ENCODE data around the gene CAPZB.

The CAPZB gene

GRCh38 chr1:19450811-19451515, 34.4 kb downstream of the CAPZB start:
- TF ChIP-seq CTCF (conservative IDR thresholded peaks at IDR 0.05; ENCODE audit: low read depth, low read length), result no peak
- no peak overlapping the region for H3K4me3 ChIP-seq (ENCODE audit: low read depth, low read length)
- peak; percentile 95 for DNase-seq (ENCODE audit: low read depth)

DNA sequence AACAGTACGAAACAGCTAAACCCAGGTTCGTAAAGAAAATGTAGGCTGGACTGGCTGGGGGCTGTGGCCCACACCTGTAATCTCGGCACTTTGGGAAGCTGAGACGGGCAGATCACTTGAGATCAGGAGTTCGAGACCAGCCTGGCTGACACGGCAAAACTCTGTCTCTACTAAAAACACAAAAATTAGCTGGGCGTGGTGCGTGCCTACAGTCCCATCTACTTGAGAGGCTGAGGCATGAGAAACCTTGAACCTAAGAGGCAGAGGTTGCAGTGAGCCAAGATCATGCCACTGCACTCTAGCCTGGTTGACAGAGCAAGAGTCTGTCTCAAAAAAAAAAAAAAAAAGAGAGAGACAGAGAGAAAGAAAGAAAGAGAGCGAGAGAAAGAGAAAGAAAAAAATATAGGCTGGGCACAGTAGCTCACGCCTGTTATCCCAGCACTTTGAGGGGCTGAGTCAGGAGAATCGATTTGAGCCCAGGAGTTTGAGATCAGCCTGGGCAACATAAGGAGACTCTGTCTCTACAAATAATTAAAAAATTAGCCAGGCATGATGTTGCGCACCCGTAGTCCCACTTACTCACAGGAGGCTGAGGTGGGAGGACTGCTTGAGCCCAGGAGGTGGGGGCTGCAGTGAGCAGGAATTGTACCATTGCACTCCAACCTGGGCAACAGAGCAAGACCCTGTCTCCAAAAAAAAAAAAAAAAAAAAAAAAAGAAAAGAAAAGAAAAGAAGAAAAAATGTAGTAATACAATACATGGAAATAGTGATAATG, 35.7 kb downstream of the CAPZB start:
- no peak for DNase-seq (ENCODE audit: low read depth)
- H3K4me3 ChIP-seq (ENCODE audit: low read depth, low read length), result no peak overlapping the region
- no peak for TF ChIP-seq CTCF (conservative IDR thresholded peaks at IDR 0.05; ENCODE audit: low read depth, low read length)

DNA sequence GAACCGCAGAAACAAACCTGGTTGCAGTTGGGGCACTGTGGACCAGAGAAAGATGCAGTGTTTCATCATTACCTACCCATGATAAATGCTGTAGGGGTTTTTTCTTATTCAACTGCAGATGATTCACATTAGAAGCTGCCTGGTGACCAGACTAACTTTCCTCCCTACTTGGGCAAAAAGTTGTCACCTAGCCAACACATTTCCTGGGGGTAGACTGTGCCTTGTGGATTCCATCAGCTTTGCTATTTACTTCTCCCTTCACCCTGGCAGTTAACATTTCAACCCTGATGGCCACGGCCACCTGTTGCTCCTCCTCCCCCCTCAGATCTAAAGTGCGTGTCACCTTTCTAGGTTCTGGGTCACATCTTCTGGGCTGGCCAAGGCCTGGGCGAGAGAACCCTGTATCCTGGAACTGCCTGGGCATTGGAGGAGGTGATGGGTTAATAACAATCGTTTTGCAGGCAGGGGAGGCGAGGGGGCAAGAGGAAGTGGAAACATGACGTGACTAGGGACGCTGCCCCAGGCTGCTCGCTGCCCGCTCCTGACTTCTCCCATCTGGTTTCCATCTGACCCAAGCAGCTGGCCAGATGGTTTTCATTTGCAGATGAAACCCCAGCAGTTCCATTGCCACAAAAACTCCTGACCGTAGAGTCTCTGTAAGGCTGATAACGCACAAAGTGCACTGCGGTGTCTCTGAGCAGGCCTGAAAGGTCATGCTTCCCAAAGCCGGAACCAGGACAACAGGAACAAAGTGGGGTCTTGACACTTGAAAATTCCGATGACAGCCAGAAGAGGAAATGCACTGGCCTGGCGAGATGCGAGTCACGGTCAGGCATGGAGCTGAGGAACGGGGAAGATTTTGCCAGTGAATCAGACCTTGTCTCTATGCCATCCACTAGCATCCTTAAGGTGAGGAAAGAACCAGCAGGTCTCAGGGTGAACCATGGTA, 36.6 kb downstream of the CAPZB start:
- no peak for TF ChIP-seq CTCF (conservative IDR thresholded peaks at IDR 0.05; ENCODE audit: low read depth, low read length)
- H3K4me3 ChIP-seq (ENCODE audit: low read depth, low read length), result no peak overlapping the region
- DNase-seq (ENCODE audit: low read depth), result peak; percentile 82

DNA sequence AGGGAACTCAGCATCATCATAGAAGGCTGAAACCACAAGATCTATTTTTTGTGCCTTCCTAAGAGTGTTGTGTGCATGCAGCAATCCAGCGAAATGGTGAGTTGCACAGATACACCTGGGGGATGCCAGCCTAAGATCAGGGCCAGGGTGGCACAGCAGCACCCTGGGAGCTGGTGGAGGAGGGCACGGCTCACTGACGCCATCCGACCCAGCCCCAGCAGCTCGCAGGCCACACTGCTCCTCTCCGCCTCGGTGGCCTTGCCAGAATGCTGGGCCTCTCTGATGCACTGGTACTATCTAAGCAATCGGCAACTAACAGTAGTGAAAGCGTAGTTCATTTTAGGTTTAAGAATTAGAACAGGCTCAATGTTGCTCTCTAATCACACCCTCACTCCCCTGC, 37.8 kb downstream of the CAPZB start:
- no peak overlapping the region for H3K4me3 ChIP-seq (ENCODE audit: low read depth, low read length)
- no peak for DNase-seq (ENCODE audit: low read depth)
- TF ChIP-seq CTCF (conservative IDR thresholded peaks at IDR 0.05; ENCODE audit: low read depth, low read length), result no peak

GRCh38 chr1:19445417-19446342, 39.7 kb downstream of the CAPZB start:
- peak; percentile 68 for TF ChIP-seq CTCF (conservative IDR thresholded peaks at IDR 0.05; ENCODE audit: low read depth, low read length)
- DNase-seq (ENCODE audit: low read depth), result peak; percentile 72
- no peak overlapping the region for H3K4me3 ChIP-seq (ENCODE audit: low read depth, low read length)

Data from choroid plexus epithelial cell (primary cell).